ENCODE results near the gene PABPC1L. TPM values are rescaled to one million over a fixed set of nuclear protein-coding genes. Genes with fewer than 3 reads are reported as not detected.

Gene PABPC1L
- total RNA-seq, 1 donor from 2014 or later: 17.1 TPM

DNA sequence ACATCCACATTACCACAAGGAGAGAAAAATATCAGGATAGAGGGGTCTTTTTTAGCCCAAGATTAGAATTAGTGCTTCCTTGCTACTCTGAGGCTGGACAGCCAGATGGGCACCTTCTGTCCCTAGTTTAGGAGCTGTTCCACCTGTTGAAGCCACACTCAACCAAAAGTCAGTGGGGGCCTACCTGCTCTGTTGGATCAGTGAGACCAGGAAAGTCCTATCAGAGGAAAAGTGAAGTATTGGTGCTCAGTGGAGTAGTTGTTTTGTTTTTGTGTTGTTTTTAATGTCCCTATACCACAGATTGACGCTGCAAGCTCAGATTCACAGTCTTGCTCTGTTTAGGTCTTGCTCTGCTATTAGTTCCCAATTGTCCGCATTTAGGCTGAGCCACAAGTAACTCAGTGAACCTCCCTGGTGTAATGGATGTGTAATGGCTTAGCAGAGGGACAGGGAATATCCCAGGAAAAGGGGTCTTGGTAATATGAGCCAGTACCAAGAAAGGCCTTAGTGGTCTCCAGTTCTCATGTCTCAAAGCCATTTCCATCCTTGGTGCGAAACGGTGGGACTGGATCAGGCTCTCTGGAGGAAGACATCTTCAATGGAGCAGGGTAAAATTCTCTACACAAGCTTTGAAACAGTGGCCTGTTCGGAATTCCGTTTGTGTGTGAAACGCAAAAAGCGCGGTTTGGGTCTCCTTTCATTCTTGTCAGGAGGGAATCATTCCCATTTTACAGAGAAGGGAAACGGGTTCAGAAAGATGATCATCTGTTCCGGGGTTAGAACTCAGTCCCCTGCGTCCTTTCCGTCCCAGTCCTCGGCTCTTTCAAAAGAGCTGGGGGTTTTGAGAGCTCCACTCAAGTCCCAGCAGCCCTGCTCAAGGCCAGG, 631 bp upstream of the PABPC1L start:
- H3K4me3 ChIP-seq (ENCODE audit: low read depth, low read length): peak overlapping the region; percentile 68
- TF ChIP-seq, protein P1, sequence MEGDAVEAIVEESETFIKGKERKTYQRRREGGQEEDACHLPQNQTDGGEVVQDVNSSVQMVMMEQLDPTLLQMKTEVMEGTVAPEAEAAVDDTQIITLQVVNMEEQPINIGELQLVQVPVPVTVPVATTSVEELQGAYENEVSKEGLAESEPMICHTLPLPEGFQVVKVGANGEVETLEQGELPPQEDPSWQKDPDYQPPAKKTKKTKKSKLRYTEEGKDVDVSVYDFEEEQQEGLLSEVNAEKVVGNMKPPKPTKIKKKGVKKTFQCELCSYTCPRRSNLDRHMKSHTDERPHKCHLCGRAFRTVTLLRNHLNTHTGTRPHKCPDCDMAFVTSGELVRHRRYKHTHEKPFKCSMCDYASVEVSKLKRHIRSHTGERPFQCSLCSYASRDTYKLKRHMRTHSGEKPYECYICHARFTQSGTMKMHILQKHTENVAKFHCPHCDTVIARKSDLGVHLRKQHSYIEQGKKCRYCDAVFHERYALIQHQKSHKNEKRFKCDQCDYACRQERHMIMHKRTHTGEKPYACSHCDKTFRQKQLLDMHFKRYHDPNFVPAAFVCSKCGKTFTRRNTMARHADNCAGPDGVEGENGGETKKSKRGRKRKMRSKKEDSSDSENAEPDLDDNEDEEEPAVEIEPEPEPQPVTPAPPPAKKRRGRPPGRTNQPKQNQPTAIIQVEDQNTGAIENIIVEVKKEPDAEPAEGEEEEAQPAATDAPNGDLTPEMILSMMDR (IDR thresholded peaks at IDR 0.05; ENCODE audit: insufficient read depth, low read length, severe bottlenecking): no peak
- H3K27me3 ChIP-seq (ENCODE audit: control insufficient read depth, insufficient read depth, low read length): no peaks in the 10 kb centered on the region
- peak; percentile 12 for DNase-seq (ENCODE audit: low read depth)
- FAIRE-seq: no peak
- H3K36me3 ChIP-seq (ENCODE audit: control insufficient read depth, insufficient read depth, low read length): peaks cover 13% of the 10 kb centered on the region

DNA sequence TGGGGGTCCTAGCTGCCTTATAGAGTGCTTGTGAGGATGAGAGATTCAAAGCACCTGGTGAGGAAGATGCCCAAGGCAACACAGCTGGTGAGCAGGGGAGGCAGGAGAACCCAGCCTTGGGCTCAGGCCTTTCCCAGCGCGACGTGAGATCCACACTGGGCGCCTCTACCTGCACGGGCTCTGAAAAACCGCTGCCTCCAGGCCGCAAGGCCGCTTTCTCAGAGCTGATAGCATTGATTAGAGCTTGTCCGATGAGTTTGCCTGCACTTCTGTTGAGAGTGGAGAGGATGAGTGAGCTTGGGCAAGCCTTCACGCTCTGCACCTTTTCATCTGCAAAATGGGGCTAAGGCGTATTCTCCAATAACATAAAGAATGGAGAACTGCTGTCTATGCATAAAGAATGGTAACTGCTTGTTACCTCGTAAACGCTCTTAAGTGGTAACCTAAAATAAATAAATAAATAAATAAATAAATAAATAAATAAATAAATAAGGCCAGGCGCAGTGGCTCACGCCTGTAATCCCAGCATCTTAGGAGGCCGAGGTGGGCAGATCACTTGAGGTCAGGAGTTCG, 916 bp downstream of the PABPC1L start:
- H3K27me3 ChIP-seq (ENCODE audit: control insufficient read depth, insufficient read depth, low read length): no peaks in the 10 kb centered on the region
- H3K4me3 ChIP-seq (ENCODE audit: low read depth, low read length): peak overlapping the region; percentile 68
- H3K36me3 ChIP-seq (ENCODE audit: control insufficient read depth, insufficient read depth, low read length): peaks cover 10% of the 10 kb centered on the region
- TF ChIP-seq, protein P1 (IDR thresholded peaks at IDR 0.05; ENCODE audit: insufficient read depth, low read length, severe bottlenecking): no peak
- DNase-seq (ENCODE audit: low read depth): peak; percentile 12
- FAIRE-seq: no peak

DNA sequence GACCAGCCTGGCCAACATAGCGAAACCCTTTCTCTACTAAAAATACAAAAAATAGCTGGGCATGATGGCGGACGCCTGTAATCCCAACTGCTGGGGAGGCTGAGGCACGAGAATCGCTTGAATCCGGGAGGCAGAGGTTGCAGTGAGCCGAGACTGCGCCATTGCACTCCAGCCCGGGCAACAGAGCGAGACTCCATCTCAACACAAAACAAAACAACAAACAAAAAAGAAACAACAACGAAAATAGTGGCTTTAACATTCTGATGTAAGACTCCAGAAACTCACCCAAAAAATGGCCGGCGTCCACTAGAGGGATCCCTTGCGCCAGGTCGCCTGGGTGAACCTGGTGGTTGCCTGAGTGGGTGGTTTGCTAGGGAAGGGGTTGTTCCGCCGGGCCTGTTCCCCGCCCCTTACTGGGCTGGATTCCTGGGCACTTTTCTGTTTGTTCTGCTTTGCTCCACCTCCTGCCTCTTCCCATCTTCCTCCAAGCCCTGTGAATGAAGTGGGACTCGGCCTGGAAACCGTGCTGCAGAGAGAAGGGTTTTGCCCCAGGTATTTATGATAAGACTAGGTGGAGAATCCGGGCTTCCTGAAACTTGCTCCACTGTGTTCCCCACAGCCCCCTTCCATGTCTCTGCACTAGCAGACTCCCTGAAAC, 1.5 kb downstream of the PABPC1L start:
- TF ChIP-seq, protein P1 (IDR thresholded peaks at IDR 0.05; ENCODE audit: insufficient read depth, low read length, severe bottlenecking): peak; percentile 46
- Histone ChIP-seq H3K36me3 (ENCODE audit: control insufficient read depth, insufficient read depth, low read length) (peaks cover 8% of the 10 kb centered on the region), H3K27me3 (ENCODE audit: control insufficient read depth, insufficient read depth, low read length) (no peaks in the 10 kb centered on the region), H3K4me3 (ENCODE audit: low read depth, low read length) (no peak overlapping the region)
- FAIRE-seq: no peak
- peak; percentile 48 for DNase-seq (ENCODE audit: low read depth)

DNA sequence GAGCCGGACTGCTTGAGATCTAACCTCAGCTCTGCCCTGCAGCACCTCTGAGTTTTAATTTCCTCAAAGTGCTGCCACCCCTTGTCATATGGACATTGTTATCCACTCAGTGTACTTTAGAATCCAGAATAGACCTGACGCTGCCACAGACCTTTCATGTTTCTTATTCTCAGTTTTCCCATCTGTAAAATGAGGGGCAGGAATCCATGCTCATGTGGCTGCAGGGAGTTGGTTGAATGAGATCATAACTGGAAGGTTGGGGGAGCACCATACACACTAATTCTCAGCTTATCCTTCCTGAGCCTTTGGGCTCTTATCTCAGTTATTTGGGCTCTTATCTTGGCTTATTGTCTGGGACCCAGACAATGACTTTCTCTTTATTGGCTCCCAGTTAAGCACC, 2.3 kb downstream of the PABPC1L start:
- Histone ChIP-seq H3K4me3 (ENCODE audit: low read depth, low read length) (no peak overlapping the region), H3K27me3 (ENCODE audit: control insufficient read depth, insufficient read depth, low read length) (no peaks in the 10 kb centered on the region), H3K36me3 (ENCODE audit: control insufficient read depth, insufficient read depth, low read length) (peaks cover 13% of the 10 kb centered on the region)
- no peak for FAIRE-seq
- DNase-seq (ENCODE audit: low read depth): no peak
- TF ChIP-seq, protein P1 (IDR thresholded peaks at IDR 0.05; ENCODE audit: insufficient read depth, low read length, severe bottlenecking): no peak

DNA sequence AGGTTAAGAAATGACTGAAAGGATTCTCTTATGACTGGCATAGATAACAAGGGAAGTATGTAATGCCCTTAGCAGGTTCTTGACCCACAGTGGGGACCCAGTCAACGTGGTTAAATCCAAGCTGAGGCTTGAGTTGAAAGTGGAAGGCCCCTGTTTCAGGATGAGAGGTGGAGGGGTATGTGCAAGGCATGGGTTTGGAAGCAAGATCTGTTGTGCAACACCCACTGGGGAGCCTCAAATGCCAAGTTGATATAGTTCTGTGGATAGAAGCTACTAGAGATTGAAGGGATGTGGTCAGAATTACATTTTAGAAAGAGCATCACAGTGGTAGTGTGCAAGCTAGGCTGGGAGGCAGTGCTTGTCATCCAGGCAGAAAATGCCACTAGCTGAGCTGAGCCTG, 5.1 kb downstream of the PABPC1L start:
- DNase-seq (ENCODE audit: low read depth) (no peak), FAIRE-seq (no peak)
- peaks cover 15% of the 10 kb centered on the region for H3K36me3 ChIP-seq (ENCODE audit: control insufficient read depth, insufficient read depth, low read length)
- no peaks in the 10 kb centered on the region for H3K27me3 ChIP-seq (ENCODE audit: control insufficient read depth, insufficient read depth, low read length)
- H3K4me3 ChIP-seq (ENCODE audit: low read depth, low read length): no peak overlapping the region
- TF ChIP-seq, protein P1 (IDR thresholded peaks at IDR 0.05; ENCODE audit: insufficient read depth, low read length, severe bottlenecking): no peak
